NCI-H510A treated with DMSO at 0.1 percent for 48 hours (cell line): ENCODE data around the gene CHIT1.
A peak's percentile ranks its signal among the peaks of the same experiment; 100 is the strongest.

Source experiments
- DNase-seq: peaks from one replicate; lab custom pipeline; 2025; lab: John Stamatoyannopoulos, UW

The CHIT1 gene

GRCh38 chr1:203187689-203188264, 41.7 kb downstream of the CHIT1 start:
- no peak for DNase-seq

GRCh38 chr1:203187304-203187685, 42.2 kb downstream of the CHIT1 start:
- DNase-seq: no peak

GRCh38 chr1:203186446-203187303, 42.8 kb downstream of the CHIT1 start, which contains the start of gene CHI3L1:
Gene CHI3L1 (minus strand): TSS chr1:203186704. CDS start chr1:203186623, 81 bp downstream.
- DNase-seq: no peak

GRCh38 chr1:203186091-203186445, 43.4 kb downstream of the CHIT1 start:
- DNase-seq: no peak

GRCh38 chr1:203185585-203185984, 43.9 kb downstream of the CHIT1 start:
- no peak for DNase-seq

GRCh38 chr1:203185061-203185461, 44.4 kb downstream of the CHIT1 start:
- DNase-seq: no peak

GRCh38 chr1:203184467-203184866, 45.0 kb downstream of the CHIT1 start:
- DNase-seq: no peak

- no peak for DNase-seq
Measured at GRCh38 chr1:203183828-203184227, 45.6 kb downstream of the CHIT1 start.

- no peak for DNase-seq
Measured at GRCh38 chr1:203182387-203182953, 47.0 kb downstream of the CHIT1 start.

- DNase-seq: no peak
Measured at GRCh38 chr1:203181586-203182386, 47.7 kb downstream of the CHIT1 start.

GRCh38 chr1:203180611-203181330, 48.7 kb downstream of the CHIT1 start:
- DNase-seq: no peak

- DNase-seq: no peak
Measured at GRCh38 chr1:203179667-203180005, 49.8 kb downstream of the CHIT1 start.

- no peak for DNase-seq
Measured at GRCh38 chr1:203178821-203179666, 50.4 kb downstream of the CHIT1 start.

- DNase-seq: no peak
Measured at GRCh38 chr1:203178083-203178482, 51.4 kb downstream of the CHIT1 start.

- DNase-seq: peak; percentile 32
Measured at GRCh38 chr1:203177470-203178039, 51.9 kb downstream of the CHIT1 start.

- no peak for DNase-seq
Measured at GRCh38 chr1:203177036-203177405, 52.5 kb downstream of the CHIT1 start.

GRCh38 chr1:203176273-203177035, 53.0 kb downstream of the CHIT1 start:
- no peak for DNase-seq

GRCh38 chr1:203175827-203176241, 53.6 kb downstream of the CHIT1 start:
- no peak for DNase-seq

- DNase-seq: no peak
Measured at GRCh38 chr1:203175237-203175826, 54.1 kb downstream of the CHIT1 start, which contains the start of gene MYBPH. Gene MYBPH (minus strand): TSS chr1:203175826. CDS start chr1:203175755, 71 bp downstream.
